ENCODE data around the gene XPNPEP1. TPM values are rescaled to one million over a fixed set of nuclear protein-coding genes. Genes with fewer than 3 reads are reported as not detected.

Gene XPNPEP1
- total RNA-seq, 2 donors from 2014 or later = 41.2 to 45.2 TPM

DNA sequence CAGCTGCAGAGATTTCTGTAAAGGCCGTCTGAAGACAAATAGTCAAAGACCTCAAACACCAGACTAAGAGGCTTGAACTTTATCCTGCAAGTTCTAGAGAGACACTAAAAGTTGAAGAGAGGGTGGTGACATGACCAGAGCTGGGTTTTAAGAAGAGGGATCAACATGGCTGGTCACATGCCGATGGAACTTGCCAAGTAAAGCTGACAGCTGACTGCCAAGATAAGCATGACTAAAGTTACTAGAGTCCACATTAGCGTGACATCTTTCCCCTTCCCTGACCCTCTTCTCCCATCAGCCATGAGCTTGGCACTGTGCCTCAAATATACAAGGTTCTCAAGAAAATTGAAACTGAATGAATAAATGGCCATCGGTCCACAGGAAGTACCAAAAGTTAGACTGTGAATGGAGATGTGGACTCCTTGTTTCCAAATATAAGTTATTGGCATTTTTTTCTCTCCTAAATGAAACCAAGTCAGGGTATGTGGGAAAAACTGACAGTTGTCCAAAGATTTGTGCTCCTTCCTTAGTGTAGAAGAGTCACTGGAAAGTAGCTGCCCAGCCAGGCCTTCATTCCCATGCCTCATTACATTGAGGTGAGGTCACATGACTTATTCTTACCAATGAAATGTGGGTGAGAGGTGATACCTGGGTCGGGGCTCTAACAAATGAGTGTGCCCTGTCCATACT, 24.5 kb downstream of the XPNPEP1 start:
- no peak for DNase-seq (ENCODE audit: low spot score)
- Histone ChIP-seq H3K36me3 (no peaks in the 10 kb centered on the region), H3K27ac (peak overlapping the region; percentile 74 to 84), H3K4me3 (no peak overlapping the region), H3K9me3 (no peaks in the 10 kb centered on the region), H3K27me3 (no peaks in the 10 kb centered on the region), H3K4me1 (peaks cover 0 to 85% of the 10 kb centered on the region in 2 donors)
- TF ChIP-seq, protein P1, sequence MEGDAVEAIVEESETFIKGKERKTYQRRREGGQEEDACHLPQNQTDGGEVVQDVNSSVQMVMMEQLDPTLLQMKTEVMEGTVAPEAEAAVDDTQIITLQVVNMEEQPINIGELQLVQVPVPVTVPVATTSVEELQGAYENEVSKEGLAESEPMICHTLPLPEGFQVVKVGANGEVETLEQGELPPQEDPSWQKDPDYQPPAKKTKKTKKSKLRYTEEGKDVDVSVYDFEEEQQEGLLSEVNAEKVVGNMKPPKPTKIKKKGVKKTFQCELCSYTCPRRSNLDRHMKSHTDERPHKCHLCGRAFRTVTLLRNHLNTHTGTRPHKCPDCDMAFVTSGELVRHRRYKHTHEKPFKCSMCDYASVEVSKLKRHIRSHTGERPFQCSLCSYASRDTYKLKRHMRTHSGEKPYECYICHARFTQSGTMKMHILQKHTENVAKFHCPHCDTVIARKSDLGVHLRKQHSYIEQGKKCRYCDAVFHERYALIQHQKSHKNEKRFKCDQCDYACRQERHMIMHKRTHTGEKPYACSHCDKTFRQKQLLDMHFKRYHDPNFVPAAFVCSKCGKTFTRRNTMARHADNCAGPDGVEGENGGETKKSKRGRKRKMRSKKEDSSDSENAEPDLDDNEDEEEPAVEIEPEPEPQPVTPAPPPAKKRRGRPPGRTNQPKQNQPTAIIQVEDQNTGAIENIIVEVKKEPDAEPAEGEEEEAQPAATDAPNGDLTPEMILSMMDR (IDR thresholded peaks at IDR 0.05) = no peak

DNA sequence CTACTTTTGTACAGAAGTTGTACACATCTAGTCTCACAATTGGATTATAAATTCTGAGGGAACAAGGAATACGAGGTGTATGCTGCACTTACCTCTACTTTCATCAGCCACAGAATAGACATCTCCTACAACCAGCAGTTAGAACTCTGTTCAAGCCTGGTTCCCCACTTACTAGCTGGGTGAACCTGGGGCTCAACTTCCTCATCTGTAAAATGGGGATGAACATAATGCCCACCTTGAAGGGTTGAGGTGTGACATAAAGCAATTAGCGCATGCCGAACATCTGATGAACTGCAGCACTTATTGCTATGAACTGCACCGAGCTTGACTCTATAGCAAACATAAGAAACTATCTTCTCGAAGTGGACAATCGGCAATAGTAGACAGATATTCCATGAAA, 25.3 kb downstream of the XPNPEP1 start:
- DNase-seq (ENCODE audit: low spot score) = no peak
- Histone ChIP-seq H3K4me1 (peaks cover 0 to 85% of the 10 kb centered on the region in 2 donors), H3K27ac (peak overlapping the region; percentile 74 to 84), H3K27me3 (no peaks in the 10 kb centered on the region), H3K9me3 (no peaks in the 10 kb centered on the region), H3K4me3 (no peak overlapping the region), H3K36me3 (no peaks in the 10 kb centered on the region)
- TF ChIP-seq, protein P1 (IDR thresholded peaks at IDR 0.05) = no peak

DNA sequence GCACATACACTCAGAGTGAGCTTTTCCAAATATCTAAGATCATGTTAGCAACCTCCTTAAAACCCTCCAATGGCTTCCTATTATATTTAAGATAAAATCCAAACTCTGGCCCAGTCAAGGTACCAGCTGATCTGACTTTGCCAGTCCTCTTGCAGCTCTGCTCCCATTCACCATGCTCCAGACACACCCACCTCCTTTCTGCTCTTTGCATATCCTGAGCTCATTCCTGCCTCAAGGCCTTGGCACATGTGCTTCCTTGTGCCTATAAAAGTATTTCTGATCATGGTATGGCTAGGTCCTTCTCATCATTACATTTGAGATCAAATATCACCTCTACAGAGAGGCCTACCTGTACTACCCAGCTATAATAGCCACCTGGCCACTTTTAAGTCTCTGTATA, 27.5 kb downstream of the XPNPEP1 start:
- Histone ChIP-seq H3K27ac (peak overlapping the region; percentile 74 to 84), H3K27me3 (no peaks in the 10 kb centered on the region), H3K4me3 (no peak overlapping the region), H3K4me1 (peaks cover 0 to 94% of the 10 kb centered on the region in 2 donors), H3K36me3 (peaks cover 9% of the 10 kb centered on the region), H3K9me3 (no peaks in the 10 kb centered on the region)
- peak; percentile 38 for DNase-seq (ENCODE audit: low spot score)
- TF ChIP-seq, protein P1 (IDR thresholded peaks at IDR 0.05) = no peak

DNA sequence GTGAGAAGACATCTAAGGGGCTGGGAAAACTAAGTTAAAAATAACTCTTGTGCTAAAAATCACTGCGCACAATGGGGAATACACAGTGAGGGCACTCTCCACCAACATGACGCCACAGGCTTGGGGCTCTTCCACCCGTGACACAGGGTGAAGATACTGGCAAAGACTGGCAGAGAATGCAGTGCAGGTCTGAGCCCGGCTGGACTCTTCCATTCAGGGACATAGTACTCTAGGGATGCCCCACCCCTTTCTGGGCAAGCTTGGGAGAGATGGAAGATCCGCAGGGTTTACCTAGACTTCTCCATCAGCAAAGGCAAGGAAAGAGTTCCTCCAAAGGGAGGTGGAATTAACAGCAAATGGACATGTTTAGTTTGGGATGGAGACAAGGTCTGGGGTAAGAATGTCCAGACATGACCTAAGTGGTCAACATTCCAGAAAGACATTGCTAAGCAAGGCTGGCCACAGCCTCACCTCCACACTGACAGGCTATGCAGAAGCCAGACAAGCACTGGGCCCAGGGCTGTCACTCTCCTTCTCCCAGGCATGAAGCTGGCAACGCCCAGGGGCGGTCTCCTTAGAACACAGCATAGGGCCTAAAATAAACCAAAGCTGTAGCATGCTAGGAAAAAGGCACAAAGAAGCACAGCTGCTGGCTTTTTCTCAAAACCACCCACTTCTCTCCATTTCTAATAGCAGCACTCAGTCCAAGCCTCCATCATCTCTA, 28.1 kb downstream of the XPNPEP1 start:
- Histone ChIP-seq H3K27me3 (no peaks in the 10 kb centered on the region), H3K4me1 (peaks cover 0 to 90% of the 10 kb centered on the region in 2 donors), H3K36me3 (peaks cover 13% of the 10 kb centered on the region), H3K27ac (peak overlapping the region; percentile 74 to 84), H3K9me3 (no peaks in the 10 kb centered on the region), H3K4me3 (no peak overlapping the region)
- DNase-seq (ENCODE audit: low spot score) = peak; percentile 92
- TF ChIP-seq, protein P1 (IDR thresholded peaks at IDR 0.05) = no peak

DNA sequence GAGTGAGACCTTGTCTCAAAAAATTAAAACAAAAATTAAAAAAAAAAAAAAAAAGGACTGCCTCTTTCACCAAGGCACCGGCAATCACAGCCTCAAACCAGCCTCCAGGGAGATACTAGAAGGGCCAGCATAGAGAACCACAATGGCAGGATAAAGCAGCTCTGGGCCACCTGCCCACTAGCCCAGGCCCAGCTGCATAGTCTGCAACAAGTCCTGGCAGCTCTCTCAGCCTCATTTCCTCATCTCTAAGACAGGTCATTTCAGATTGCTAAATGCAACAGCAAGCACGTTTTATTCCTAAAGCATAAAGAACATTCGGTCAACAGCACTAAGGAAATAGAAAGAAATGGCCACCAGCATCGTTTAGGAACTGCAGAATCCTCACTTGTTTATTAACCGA, 28.8 kb downstream of the XPNPEP1 start:
- Histone ChIP-seq H3K36me3 (peaks cover 13% of the 10 kb centered on the region), H3K4me1 (peaks cover 0 to 88% of the 10 kb centered on the region in 2 donors), H3K9me3 (no peaks in the 10 kb centered on the region), H3K27ac (peak overlapping the region; percentile 74 to 84), H3K27me3 (no peaks in the 10 kb centered on the region), H3K4me3 (no peak overlapping the region)
- DNase-seq (ENCODE audit: low spot score) = peak; percentile 87
- TF ChIP-seq, protein P1 (IDR thresholded peaks at IDR 0.05) = no peak

Measured in right atrium auricular region (tissue), 2 donors.